Colon (tissue), 2 donors: ENCODE results near the gene RAB6B.

Experiments used
- FAIRE-seq: peaks from 2 replicates; lab custom pipeline; 2012; peaks lifted over from hg19 to GRCh38; lab: Jason Lieb, UNC
- donor health status: control.
- donor health status: control.

Gene RAB6B

GRCh38 chr3:133880886-133881455, 14.7 kb downstream of the RAB6B start:
- no peak for FAIRE-seq

DNA sequence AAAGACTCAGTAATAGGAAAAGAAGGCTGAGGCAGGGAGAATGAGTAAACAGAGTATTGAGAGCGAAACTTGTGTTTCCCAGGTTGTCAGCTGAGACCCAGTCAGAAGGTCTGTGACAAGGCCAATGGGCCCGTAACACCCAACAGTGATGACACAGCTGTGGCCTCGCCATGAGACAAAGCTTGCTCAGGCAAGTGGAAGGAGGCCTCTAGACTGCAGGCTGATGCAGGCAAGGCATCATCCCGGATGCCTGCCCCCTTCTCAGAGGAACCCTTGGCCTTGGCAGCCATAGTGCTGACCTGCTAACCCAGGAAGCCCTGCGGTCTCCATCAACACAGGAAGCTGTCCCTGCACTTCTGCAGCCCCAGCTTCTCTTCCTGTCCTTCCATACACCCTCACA, 15.4 kb downstream of the RAB6B start:
- no peak for FAIRE-seq

GRCh38 chr3:133878518-133878917, 17.2 kb downstream of the RAB6B start:
- no peak for FAIRE-seq

DNA sequence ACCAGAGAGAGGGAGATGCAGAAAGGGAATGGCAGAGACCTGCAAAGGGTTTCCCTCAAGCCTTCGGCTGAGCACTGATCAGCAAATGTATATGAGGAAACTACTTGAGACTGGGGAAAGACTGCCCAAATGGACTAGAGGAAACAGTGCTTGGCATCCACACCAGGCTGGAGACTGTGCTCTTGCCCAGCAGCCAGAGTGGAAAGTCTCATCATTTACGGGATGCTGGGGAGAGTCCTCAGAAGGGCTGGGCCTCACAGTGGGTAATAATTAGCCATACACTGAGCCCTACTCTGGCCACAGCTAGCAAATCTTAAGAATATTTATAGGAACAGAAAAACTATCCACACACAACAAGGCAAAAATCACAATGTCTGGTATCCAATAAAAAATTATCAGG, 18.5 kb downstream of the RAB6B start:
- no peak for FAIRE-seq

DNA sequence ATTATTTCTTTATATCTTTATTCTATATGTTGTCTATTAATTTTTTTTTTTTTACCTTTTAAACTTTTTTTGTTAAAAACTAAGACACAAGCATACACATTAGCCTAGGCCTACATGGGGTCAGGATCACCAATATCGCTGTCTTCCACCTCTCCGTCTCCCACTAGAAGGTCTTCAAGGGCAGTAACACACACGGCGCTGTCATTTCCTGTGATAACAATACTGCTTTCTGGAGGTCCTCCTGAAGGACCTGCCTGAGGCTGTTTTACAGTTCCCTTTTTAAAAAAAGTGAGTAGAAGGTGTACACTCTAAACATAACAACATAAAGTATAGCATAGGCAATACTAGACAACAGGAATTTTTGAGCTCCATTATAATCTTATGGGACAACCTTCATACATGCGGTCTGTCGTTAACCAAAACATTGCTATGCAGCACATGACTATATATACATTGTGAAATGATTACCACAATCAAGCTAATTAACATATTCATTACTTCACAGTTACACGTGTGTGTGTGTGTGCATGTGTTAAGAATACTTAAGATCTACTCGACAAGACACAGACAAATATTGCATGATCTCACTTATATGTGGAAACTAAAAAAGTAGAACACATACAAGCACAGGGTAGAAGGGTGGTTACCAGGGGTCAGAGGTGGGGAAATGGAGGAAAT, 20.8 kb downstream of the RAB6B start:
- no peak for FAIRE-seq

GRCh38 chr3:133874344-133874743, 21.3 kb downstream of the RAB6B start:
- FAIRE-seq = no peak

GRCh38 chr3:133872781-133873180, 22.9 kb downstream of the RAB6B start:
- no peak for FAIRE-seq

GRCh38 chr3:133872161-133872560, 23.5 kb downstream of the RAB6B start:
- FAIRE-seq = no peak

GRCh38 chr3:133871368-133872090, 24.2 kb downstream of the RAB6B start:
- no peak for FAIRE-seq

DNA sequence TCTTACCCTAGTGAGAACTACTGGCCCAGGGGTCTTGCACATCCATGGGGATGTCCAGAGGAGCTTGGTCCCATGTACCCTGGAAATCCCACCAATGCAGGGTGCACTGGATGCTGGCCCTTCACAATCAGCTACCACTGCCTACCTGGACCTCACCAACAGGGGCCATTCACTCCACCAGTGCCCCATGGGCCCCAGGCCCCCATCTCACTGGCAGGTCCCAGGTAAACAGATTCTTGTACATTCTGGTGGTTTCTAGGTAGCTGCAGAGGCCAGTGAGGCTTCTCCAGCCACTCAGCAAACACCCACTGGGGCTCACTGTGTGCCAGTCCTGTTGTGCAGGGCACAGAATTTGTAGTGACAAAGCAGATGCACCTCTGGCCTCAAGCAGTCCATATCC, 24.9 kb downstream of the RAB6B start:
- no peak for FAIRE-seq

- FAIRE-seq = no peak
These were observed 26.1 kb downstream of the RAB6B start for GRCh38 chr3:133869586-133869985.

- no peak for FAIRE-seq
These were observed 26.8 kb downstream of the RAB6B start for GRCh38 chr3:133868758-133869475.

DNA sequence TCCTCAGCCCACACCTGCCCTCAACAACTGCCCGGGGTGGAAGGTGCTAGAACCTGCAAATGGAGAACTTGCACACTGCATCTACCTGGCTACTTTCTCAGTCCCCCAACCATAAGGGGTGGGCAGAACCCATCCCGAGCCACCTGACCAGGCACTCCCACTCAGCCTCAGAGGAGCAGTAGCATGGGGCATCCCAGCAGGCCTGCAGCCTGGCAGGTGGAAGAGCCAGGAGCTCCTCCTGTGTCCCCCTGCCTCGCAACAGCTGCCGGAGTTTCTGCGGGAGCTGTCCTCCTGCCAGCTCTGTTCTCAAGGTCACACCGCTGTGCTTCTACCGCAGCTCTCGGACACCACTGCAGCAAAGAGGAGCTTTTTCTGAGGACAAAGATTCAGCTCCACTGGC, 27.5 kb downstream of the RAB6B start:
- no peak for FAIRE-seq

- FAIRE-seq = no peak
These were observed 29.5 kb downstream of the RAB6B start for GRCh38 chr3:133866141-133866540.

GRCh38 chr3:133865136-133865855, 30.4 kb downstream of the RAB6B start:
- FAIRE-seq = no peak

- no peak for FAIRE-seq
These were observed 31.1 kb downstream of the RAB6B start for GRCh38 chr3:133864616-133865015.

- FAIRE-seq = no peak
These were observed 31.8 kb downstream of the RAB6B start for GRCh38 chr3:133863911-133864310.

GRCh38 chr3:133862161-133862560, 33.5 kb downstream of the RAB6B start:
- no peak for FAIRE-seq

- FAIRE-seq = no peak
These were observed 35.2 kb downstream of the RAB6B start for GRCh38 chr3:133860519-133860918.

GRCh38 chr3:133859381-133860234, 36.1 kb downstream of the RAB6B start:
- no peak for FAIRE-seq

DNA sequence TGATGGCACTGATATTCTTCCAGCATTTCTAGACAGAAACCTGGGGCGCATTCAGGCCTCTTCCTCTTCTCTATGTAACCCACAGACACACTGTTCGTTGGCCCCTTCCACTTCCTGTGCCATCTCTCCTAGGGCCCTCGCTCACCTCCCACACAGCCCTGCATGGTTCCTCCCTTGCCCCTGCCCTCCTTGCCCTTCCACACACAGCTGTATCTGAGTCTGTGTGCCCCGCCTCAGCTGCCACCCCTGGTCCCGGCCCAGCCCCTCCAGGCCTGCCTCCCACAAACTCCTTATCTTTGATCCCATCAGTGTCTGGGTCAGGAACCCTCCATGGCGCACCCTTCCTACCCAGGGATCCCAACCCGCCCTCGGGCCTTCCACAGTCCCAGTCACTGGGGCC, 37.9 kb downstream of the RAB6B start:
- no peak for FAIRE-seq
